K562 (cell line): ENCODE measurements around the gene RAB13. TPM values are rescaled to one million over a fixed set of nuclear protein-coding genes. Genes with fewer than 3 reads are reported as not detected.

Experiments
- microRNA-seq: library from miRNA; unstranded; fragments of <30 nt; microRNA quantifications from one replicate; pipeline ENCODE4, GENCODE V29; 2018; ENCODE audit warnings: borderline microRNAs expressed
- polyA plus RNA-seq, 8 experiments: library from polyadenylated mRNA; depleted of rRNA in 4 of 8; stranded (reverse) in 5 of 8; unstranded in 3 of 8; fragments of >200 nt; fragmentation: Nextera tagmentation in 2 of 8; fragmentation: Illumina TruSeq in 1 of 8; extraction: Ambion mirVana in 2 of 8; extraction: Trizol in 1 of 8; gene quantifications; 2 replicates each; pipeline versions ENCODE4 v1.2.1 to v1.2.3, GENCODE V29; 2011 to 2014; ENCODE audit warnings: inconsistent platforms in 1 of 8, missing spikeins in 1 of 8
- small RNA-seq: library from RNA; depleted of rRNA; stranded (forward); fragments of <200 nt; gene quantifications from one replicate; pipeline ENCODE3, GENCODE V24; 2014
- total RNA-seq, 7 experiments: library from RNA; depleted of rRNA in 6 of 7; stranded (reverse); fragments of >200 nt in 6 of 7; fragmentation: Illumina TruSeq in 2 of 7; extraction: Trizol in 2 of 7; gene quantifications; 2 replicates each; pipeline versions ENCODE4 v1.2.1 to v1.2.3, GENCODE V29; 2011 to 2021; ENCODE audit warnings: low replicate concordance in 1 of 7

The RAB13 gene
- total and polyA plus RNA-seq, 9 of the 15 experiments (the other 6 are each of a cell fraction or from before 2014, with no cell fraction given): 22.3 to 100 (median 39.8) TPM

Small RNA genes within 50 kb of the gene (microRNA-seq; reads per million reads assigned to microRNA genes)
- 0.64 reads per million for gene MIR6737

Small RNA genes within 50 kb of the gene (small RNA-seq; reads per million reads assigned to genes)
- gene MIR6737: not detected

Other genes with a start within 250 kb of the RAB13 start
Only the 7 nearest of the 12 such genes appear.
- 3.5 TPM in 2 replicates for gene GATAD2B, start 63.4 kb downstream of the RAB13 start, total RNA-seq (2014; rRNA removed)
- gene GATAD2B, start 63.4 kb downstream of the RAB13 start, total RNA-seq (2014; rRNA removed; fragmentation: Illumina TruSeq; extraction: Trizol): 4.9 and 6.3 TPM in 2 replicates
- gene GATAD2B, start 63.4 kb downstream of the RAB13 start, total RNA-seq (2015; rRNA removed; fragmentation: Illumina TruSeq; extraction: Trizol): 4.5 and 5.3 TPM in 2 replicates
- 35.0 and 40.2 TPM in 2 replicates for gene GATAD2B, start 63.4 kb downstream of the RAB13 start, total RNA-seq (2021)
- 4.7 and 6.7 TPM in 2 replicates for gene GATAD2B, start 63.4 kb downstream of the RAB13 start, polyA plus RNA-seq (2011; rRNA removed)
- gene GATAD2B, start 63.4 kb downstream of the RAB13 start, polyA plus RNA-seq (2014; fragmentation: Illumina TruSeq; extraction: Trizol): 13.9 and 14.8 TPM in 2 replicates
- gene GATAD2B, start 63.4 kb downstream of the RAB13 start, polyA plus RNA-seq (2014; fragmentation: Nextera tagmentation; extraction: Ambion mirVana): 1 to 10 TPM; 1.5 to 6.6 TPM
- 7.8 and 9.0 TPM in 2 replicates for gene GATAD2B, start 63.4 kb downstream of the RAB13 start, polyA plus RNA-seq (2014; rRNA removed)
- gene DENND4B, start 39.6 kb downstream of the RAB13 start, total RNA-seq (2014; rRNA removed): 20.2 and 21.7 TPM in 2 replicates
- gene DENND4B, start 39.6 kb downstream of the RAB13 start, total RNA-seq (2014; rRNA removed; fragmentation: Illumina TruSeq; extraction: Trizol): 11.0 and 15.6 TPM in 2 replicates
- 21.0 and 23.1 TPM in 2 replicates for gene DENND4B, start 39.6 kb downstream of the RAB13 start, total RNA-seq (2015; rRNA removed; fragmentation: Illumina TruSeq; extraction: Trizol)
- 70.0 and 80.5 TPM in 2 replicates for gene DENND4B, start 39.6 kb downstream of the RAB13 start, total RNA-seq (2021)
- gene DENND4B, start 39.6 kb downstream of the RAB13 start, polyA plus RNA-seq (2011; rRNA removed): 28.8 and 75.9 TPM in 2 replicates
- gene DENND4B, start 39.6 kb downstream of the RAB13 start, polyA plus RNA-seq (2014; fragmentation: Illumina TruSeq; extraction: Trizol): 47.4 and 52.5 TPM in 2 replicates
- gene DENND4B, start 39.6 kb downstream of the RAB13 start, polyA plus RNA-seq (2014; fragmentation: Nextera tagmentation; extraction: Ambion mirVana): 10 to 100 TPM in 1 of 2 experiments, 1 to 10 TPM in 1; 9.5 to 13.4 TPM
- gene DENND4B, start 39.6 kb downstream of the RAB13 start, polyA plus RNA-seq (2014; rRNA removed): 63.3 and 74.0 TPM in 2 replicates
- gene CRTC2, start 27.7 kb downstream of the RAB13 start, total RNA-seq (2014; rRNA removed): 7.7 and 8.5 TPM in 2 replicates
- gene CRTC2, start 27.7 kb downstream of the RAB13 start, total RNA-seq (2014; rRNA removed; fragmentation: Illumina TruSeq; extraction: Trizol): 5.6 TPM in 2 replicates
- gene CRTC2, start 27.7 kb downstream of the RAB13 start, total RNA-seq (2015; rRNA removed; fragmentation: Illumina TruSeq; extraction: Trizol): 10.2 and 10.4 TPM in 2 replicates
- gene CRTC2, start 27.7 kb downstream of the RAB13 start, total RNA-seq (2021): 23.8 and 26.4 TPM in 2 replicates
- gene CRTC2, start 27.7 kb downstream of the RAB13 start, polyA plus RNA-seq (2011; rRNA removed): 13.3 and 26.5 TPM in 2 replicates
- gene CRTC2, start 27.7 kb downstream of the RAB13 start, polyA plus RNA-seq (2014; fragmentation: Illumina TruSeq; extraction: Trizol): 24.0 TPM in 2 replicates
- 1 to 10 TPM; 2.7 to 3.3 TPM for gene CRTC2, start 27.7 kb downstream of the RAB13 start, polyA plus RNA-seq (2014; fragmentation: Nextera tagmentation; extraction: Ambion mirVana)
- gene CRTC2, start 27.7 kb downstream of the RAB13 start, polyA plus RNA-seq (2014; rRNA removed): 18.9 and 24.0 TPM in 2 replicates
- gene SLC39A1, start 22.8 kb downstream of the RAB13 start, total RNA-seq (2014; rRNA removed): 81.1 and 88.3 TPM in 2 replicates
- gene SLC39A1, start 22.8 kb downstream of the RAB13 start, total RNA-seq (2014; rRNA removed; fragmentation: Illumina TruSeq; extraction: Trizol): 43.0 and 45.3 TPM in 2 replicates
- 62.5 and 62.7 TPM in 2 replicates for gene SLC39A1, start 22.8 kb downstream of the RAB13 start, total RNA-seq (2015; rRNA removed; fragmentation: Illumina TruSeq; extraction: Trizol)
- 70.2 and 70.6 TPM in 2 replicates for gene SLC39A1, start 22.8 kb downstream of the RAB13 start, total RNA-seq (2021)
- 52.9 and 61.3 TPM in 2 replicates for gene SLC39A1, start 22.8 kb downstream of the RAB13 start, polyA plus RNA-seq (2011; rRNA removed)
- 72.8 and 84.3 TPM in 2 replicates for gene SLC39A1, start 22.8 kb downstream of the RAB13 start, polyA plus RNA-seq (2014; fragmentation: Illumina TruSeq; extraction: Trizol)
- 10 to 100 TPM in 1 of 2 experiments, 1 to 10 TPM in 1; 9.9 to 12.9 TPM for gene SLC39A1, start 22.8 kb downstream of the RAB13 start, polyA plus RNA-seq (2014; fragmentation: Nextera tagmentation; extraction: Ambion mirVana)
- gene SLC39A1, start 22.8 kb downstream of the RAB13 start, polyA plus RNA-seq (2014; rRNA removed): 69.5 and 76.1 TPM in 2 replicates
- 13.5 and 13.9 TPM in 2 replicates for gene CREB3L4, start 18.4 kb downstream of the RAB13 start, total RNA-seq (2014; rRNA removed)
- gene CREB3L4, start 18.4 kb downstream of the RAB13 start, total RNA-seq (2014; rRNA removed; fragmentation: Illumina TruSeq; extraction: Trizol): 10.7 and 11.3 TPM in 2 replicates
- 9.6 and 9.9 TPM in 2 replicates for gene CREB3L4, start 18.4 kb downstream of the RAB13 start, total RNA-seq (2015; rRNA removed; fragmentation: Illumina TruSeq; extraction: Trizol)
- 11.1 and 12.7 TPM in 2 replicates for gene CREB3L4, start 18.4 kb downstream of the RAB13 start, total RNA-seq (2021)
- 18.6 and 23.7 TPM in 2 replicates for gene CREB3L4, start 18.4 kb downstream of the RAB13 start, polyA plus RNA-seq (2011; rRNA removed)
- gene CREB3L4, start 18.4 kb downstream of the RAB13 start, polyA plus RNA-seq (2014; fragmentation: Illumina TruSeq; extraction: Trizol): 13.9 and 14.3 TPM in 2 replicates
- 10 to 100 TPM; 13.3 to 17.2 TPM for gene CREB3L4, start 18.4 kb downstream of the RAB13 start, polyA plus RNA-seq (2014; fragmentation: Nextera tagmentation; extraction: Ambion mirVana)
- gene CREB3L4, start 18.4 kb downstream of the RAB13 start, polyA plus RNA-seq (2014; rRNA removed): 16.6 and 17.7 TPM in 2 replicates
- gene JTB, start 8.7 kb downstream of the RAB13 start, total RNA-seq (2014; rRNA removed): 284 and 308 TPM in 2 replicates
- 151 and 152 TPM in 2 replicates for gene JTB, start 8.7 kb downstream of the RAB13 start, total RNA-seq (2014; rRNA removed; fragmentation: Illumina TruSeq; extraction: Trizol)
- 125 and 131 TPM in 2 replicates for gene JTB, start 8.7 kb downstream of the RAB13 start, total RNA-seq (2015; rRNA removed; fragmentation: Illumina TruSeq; extraction: Trizol)
- 210 and 231 TPM in 2 replicates for gene JTB, start 8.7 kb downstream of the RAB13 start, total RNA-seq (2021)
- gene JTB, start 8.7 kb downstream of the RAB13 start, polyA plus RNA-seq (2011; rRNA removed): 214 and 229 TPM in 2 replicates
- gene JTB, start 8.7 kb downstream of the RAB13 start, polyA plus RNA-seq (2014; fragmentation: Illumina TruSeq; extraction: Trizol): 108 and 134 TPM in 2 replicates
- 10 to 100 TPM; 24.7 to 36.7 TPM for gene JTB, start 8.7 kb downstream of the RAB13 start, polyA plus RNA-seq (2014; fragmentation: Nextera tagmentation; extraction: Ambion mirVana)
- gene JTB, start 8.7 kb downstream of the RAB13 start, polyA plus RNA-seq (2014; rRNA removed): 263 and 286 TPM in 2 replicates
- gene RPS27, start 4.4 kb upstream of the RAB13 start, total RNA-seq (2014; rRNA removed): 2,623 and 3,670 TPM in 2 replicates
- gene RPS27, start 4.4 kb upstream of the RAB13 start, total RNA-seq (2014; rRNA removed; fragmentation: Illumina TruSeq; extraction: Trizol): 9,218 and 10,330 TPM in 2 replicates
- gene RPS27, start 4.4 kb upstream of the RAB13 start, total RNA-seq (2015; rRNA removed; fragmentation: Illumina TruSeq; extraction: Trizol): 6,260 and 6,706 TPM in 2 replicates
- gene RPS27, start 4.4 kb upstream of the RAB13 start, total RNA-seq (2021): 2,091 and 2,307 TPM in 2 replicates
- gene RPS27, start 4.4 kb upstream of the RAB13 start, polyA plus RNA-seq (2011; rRNA removed): 9,377 and 10,263 TPM in 2 replicates
- gene RPS27, start 4.4 kb upstream of the RAB13 start, polyA plus RNA-seq (2014; fragmentation: Illumina TruSeq; extraction: Trizol): 9,201 and 9,484 TPM in 2 replicates
- gene RPS27, start 4.4 kb upstream of the RAB13 start, polyA plus RNA-seq (2014; fragmentation: Nextera tagmentation; extraction: Ambion mirVana): 1,000 to 10,000 TPM; 6,302 to 8,843 TPM
- gene RPS27, start 4.4 kb upstream of the RAB13 start, polyA plus RNA-seq (2014; rRNA removed): 6,001 and 6,844 TPM in 2 replicates